NCI-H2227 (cell line): ENCODE results near the gene ARHGEF5.
"Not testable (repeated sequence)": the region's sequence is repeated elsewhere in the genome, so short reads cannot be mapped to it uniquely, and the experiment has no call there.

Source experiments
- DNase-seq: peaks from one replicate; lab custom pipeline; 2025; ENCODE audit not compliant: unreplicated experiment; lab: John Stamatoyannopoulos, UW

The ARHGEF5 gene

DNA sequence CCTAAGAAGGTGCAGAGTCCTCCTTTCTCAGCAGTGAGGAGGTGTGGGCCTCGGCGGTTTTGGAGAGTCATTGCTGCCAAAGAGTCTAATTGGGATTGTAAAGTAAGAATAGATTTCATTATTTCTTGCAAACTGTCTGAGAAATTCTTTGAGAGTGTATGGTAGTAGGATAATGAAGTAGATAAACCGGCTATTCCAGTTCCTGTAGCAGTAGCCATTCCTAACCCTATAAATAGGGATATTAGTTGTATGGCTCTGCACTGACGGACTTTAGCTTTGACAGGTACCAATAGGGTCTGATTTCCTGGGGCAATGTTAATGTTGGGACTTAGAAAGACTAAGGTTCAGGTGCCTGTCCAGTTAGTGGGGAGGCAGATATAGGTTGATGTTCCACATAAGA lies 63.7 kb downstream of the ARHGEF5 start:
- not testable (repeated sequence) for DNase-seq

DNA sequence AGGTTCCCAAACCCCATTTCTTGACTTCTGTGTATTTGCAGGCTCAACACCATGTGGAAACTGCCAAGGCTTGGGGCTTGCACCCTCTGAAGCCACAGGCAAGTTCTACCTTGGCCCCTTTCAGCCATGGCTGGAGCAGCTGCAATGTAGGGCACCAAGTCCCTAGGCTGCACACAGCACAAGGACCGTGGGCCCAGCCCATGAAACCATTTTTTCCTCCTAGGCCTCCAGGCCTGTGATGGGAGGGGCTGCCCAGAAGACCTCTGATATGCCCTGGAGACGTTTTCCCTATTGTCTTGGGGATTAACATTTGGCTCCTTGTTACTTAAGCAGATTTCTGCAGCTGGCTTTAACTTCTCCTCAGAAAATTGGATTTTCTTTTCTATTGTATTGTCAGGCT lies 72.3 kb downstream of the ARHGEF5 start:
- DNase-seq = not testable (repeated sequence)

- DNase-seq = no peak
These were observed 73.2 kb downstream of the ARHGEF5 start for GRCh38 chr7:144428431-144428830.
